HG03342 (cell line): ENCODE results near the gene CHAC2.
"Not testable (repeated sequence)": the region's sequence is repeated elsewhere in the genome, so short reads cannot be mapped to it uniquely, and the experiment has no call there.

Experiments
- ATAC-seq: cut with Tn5 transposase; IDR thresholded peaks from one replicate; pipeline ENCODE4 v1.9.1; 2021; ENCODE audit warnings: mild to moderate bottlenecking, moderate library complexity; ENCODE audit not compliant: unreplicated experiment

The CHAC2 gene

GRCh38 chr2:53767405-53768241 lies at the start of gene CHAC2:
CHAC2 (plus strand) TSS chr2:53767804; CDS start chr2:53767887, 83 bp downstream.
- ATAC-seq: peak; percentile 95

GRCh38 chr2:53720944-53721343 lies 46.7 kb upstream of the CHAC2 start:
- not testable (repeated sequence) for ATAC-seq

- ATAC-seq: no peak
Measured at GRCh38 chr2:53724536-53724935, 43.1 kb upstream of the CHAC2 start.

DNA sequence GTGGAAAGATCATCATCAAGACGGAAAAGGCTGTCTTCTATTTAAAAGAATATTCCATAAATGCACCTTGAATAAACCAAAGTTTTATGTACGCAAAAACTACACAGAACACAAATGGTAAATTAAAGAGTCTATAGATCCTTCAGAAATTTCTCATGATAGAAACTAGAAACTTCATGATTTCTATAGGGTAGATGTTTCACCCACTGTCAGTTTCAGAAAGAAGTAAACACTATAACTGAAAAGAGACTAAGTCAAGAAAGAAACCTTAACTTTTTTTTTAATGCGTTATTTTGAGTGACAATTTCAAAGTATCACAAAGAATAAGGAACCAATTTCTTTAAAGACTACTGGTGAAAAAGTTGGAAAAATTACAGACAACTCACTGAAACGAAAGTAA lies 41.9 kb upstream of the CHAC2 start:
- ATAC-seq: no peak

DNA sequence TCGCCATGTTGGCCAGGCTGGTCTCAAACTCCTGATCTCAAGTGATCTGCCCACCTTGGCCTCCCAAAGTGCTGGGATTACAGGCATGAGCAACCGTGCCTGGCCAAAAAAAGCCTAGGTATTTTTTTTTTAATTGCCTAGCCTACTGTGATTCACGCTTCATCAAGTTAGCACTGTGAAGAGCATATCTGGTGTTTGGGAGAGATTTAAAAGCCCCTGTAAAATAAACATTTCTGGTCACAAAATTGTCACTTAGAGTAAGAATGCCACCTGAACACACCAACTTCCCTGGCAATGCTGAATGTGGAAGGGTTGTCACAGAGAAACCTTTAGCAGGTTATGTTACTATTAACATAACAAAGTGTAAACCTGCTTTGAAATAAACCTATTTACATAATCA lies 39.7 kb upstream of the CHAC2 start:
- no peak for ATAC-seq

- no peak for ATAC-seq
Measured at GRCh38 chr2:53729143-53729762, 38.4 kb upstream of the CHAC2 start.

- no peak for ATAC-seq
Measured at GRCh38 chr2:53737091-53737490, 30.5 kb upstream of the CHAC2 start.

GRCh38 chr2:53739032-53739431 lies 28.6 kb upstream of the CHAC2 start:
- no peak for ATAC-seq

- no peak for ATAC-seq
Measured at GRCh38 chr2:53740170-53740569, 27.4 kb upstream of the CHAC2 start.

DNA sequence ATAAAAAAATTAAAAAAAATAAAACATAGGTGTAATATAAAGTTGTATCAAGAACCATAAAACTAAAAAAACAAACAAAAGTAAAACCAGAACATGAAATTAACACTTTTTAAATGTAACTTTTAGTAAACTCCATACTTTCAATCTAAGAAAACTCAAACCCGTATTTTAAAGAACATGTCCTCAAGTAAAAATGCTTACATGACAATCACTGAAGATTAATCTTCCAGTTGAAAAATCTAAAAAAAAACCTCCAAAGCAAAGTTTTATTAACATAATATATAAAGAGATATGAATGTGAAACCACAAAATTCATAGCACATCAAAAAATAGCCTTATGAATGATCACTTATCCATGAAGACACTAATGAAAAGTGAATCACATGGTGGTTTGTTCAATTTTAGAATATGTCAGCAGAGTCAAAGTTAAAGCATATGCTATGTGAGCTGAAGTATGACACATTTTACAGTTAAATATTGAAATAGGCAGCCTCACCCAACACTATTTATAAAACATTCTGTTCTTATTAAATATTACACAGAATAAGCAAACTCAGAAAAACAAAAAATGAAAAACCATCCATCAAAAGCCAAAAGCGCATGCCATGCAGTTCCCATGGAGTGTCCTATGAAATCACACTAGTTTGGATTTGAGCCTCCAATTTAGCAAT lies 23.1 kb upstream of the CHAC2 start:
- ATAC-seq: no peak

DNA sequence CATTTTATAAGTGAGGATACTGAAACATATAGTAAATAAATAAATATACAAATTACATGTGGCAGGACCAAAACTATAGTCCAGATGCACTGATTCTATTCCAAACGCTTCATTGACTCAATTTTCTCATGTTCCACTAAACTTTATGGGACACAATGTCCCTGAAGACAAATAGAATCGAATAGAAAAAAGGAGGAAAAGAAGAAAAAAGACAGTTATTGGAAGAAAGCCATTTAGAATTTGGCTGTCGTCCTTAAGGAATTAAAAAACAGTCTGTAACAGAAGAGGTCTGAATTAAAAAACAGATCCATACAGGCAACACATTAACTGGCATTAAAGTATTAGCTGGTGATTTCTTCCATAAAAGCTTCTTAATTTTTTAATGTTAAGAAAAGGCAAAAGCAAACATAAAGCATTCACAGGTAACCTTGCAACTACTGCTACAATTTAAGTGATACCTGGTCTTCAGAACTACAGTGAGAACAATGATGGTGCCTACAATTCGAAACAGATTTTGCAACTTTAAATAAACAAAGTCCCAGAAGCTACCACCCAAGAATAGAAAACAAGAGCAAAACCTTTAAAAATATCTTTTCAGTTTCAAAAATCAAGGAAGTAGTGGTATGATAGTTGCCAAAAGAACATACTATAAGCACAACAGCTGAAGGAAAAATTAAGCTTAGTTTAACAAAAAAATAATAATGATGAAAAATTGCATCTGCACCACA lies 17.4 kb upstream of the CHAC2 start:
- no peak for ATAC-seq

- ATAC-seq: peak; percentile 96
Measured at GRCh38 chr2:53751728-53752127, 15.9 kb upstream of the CHAC2 start.

- ATAC-seq: no peak
Measured at GRCh38 chr2:53752385-53752784, 15.2 kb upstream of the CHAC2 start.

- ATAC-seq: no peak
Measured at GRCh38 chr2:53753041-53753440, 14.6 kb upstream of the CHAC2 start.

- ATAC-seq: no peak
Measured at GRCh38 chr2:53755121-53755520, 12.5 kb upstream of the CHAC2 start.

GRCh38 chr2:53756644-53757043 lies 11.0 kb upstream of the CHAC2 start:
- no peak for ATAC-seq

GRCh38 chr2:53757206-53757605 lies 10.4 kb upstream of the CHAC2 start:
- ATAC-seq: not testable (repeated sequence)

DNA sequence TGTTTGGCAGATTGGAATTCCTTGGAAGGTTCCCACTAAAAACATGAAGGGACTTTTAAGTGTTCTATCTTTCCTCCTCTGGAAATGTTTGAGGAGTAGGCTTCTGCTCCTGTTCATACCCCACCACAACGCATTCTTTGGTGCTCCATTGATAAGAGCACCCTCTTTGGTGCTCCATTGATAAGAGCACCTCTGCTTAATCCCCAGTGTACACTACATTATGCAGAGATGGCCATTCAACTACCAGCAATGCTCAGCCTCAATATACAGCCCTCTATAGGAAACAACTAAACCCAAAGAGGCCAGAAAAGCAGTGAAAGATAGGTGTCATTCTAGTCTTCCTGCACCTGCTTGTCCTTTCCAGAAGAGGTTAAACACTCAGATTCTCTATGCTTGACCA lies 1.8 kb upstream of the CHAC2 start:
- no peak for ATAC-seq

DNA sequence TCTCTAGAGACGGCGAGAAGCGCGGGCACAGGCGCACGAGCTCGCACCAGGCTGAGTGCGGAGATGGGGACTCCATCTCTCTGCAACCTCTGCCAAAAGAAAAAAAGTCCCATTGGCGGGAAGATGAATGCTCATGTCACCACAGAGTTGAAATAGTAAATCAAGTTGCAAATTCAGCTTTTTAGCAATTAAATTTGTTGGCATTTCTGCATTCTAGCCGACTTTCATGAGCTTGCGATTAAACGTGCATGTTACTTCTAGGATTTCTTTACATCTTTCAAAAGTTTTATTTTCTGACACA lies 588 bp downstream of the CHAC2 start:
- ATAC-seq: peak; percentile 33

DNA sequence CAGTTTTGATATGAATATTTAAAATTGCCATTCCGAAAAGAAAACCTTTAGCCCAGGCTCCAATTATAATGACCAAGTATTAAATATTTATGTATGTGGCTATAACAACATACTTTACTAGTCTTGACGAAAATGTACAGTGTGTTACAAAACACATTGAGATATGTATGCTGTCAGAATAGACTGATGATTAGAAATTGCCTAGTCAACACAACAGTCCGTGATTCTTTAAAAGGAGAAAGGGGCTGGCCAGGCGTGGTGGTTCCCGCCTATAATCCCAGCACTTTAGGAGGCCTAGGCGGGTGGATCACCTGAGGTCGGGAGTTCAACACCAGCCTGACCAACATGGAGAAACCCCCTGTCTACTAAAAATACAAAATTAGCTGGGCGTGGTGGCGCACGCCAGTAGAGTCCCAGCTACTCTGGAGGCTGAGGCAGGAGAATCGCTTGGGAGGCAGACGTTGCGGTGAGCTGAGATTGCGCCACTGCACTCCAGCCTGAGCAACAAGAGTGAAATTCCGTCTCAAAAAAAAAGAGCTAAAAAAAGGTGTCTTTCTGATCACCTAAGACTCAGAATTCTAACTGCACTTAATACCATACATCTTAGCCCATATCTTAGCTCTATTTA lies 1.8 kb downstream of the CHAC2 start:
- no peak for ATAC-seq

- no peak for ATAC-seq
Measured at GRCh38 chr2:53770264-53770663, 2.7 kb downstream of the CHAC2 start.
